Daoy (cell line): ENCODE measurements around the gene DEFB119. TPM values are rescaled to one million over a fixed set of nuclear protein-coding genes. Genes with fewer than 3 reads are reported as not detected.

ENCODE experiments used
- total RNA-seq: library from RNA; depleted of rRNA; stranded (reverse); fragments of >200 nt; shearing (Covaris generic); gene quantifications from 2 replicates; pipeline ENCODE4 v1.2.3, GENCODE V29; 2014; rRNA removed

Gene DEFB119
- total RNA-seq, 1 experiment from 2014 or later, result not detected

Other genes with a start within 250 kb of the DEFB119 start
- gene DEFB115, start 132.9 kb downstream of the DEFB119 start, total RNA-seq, result not detected in 2 replicates
- gene DEFB116, start 82.0 kb downstream of the DEFB119 start, total RNA-seq, result not detected in 2 replicates
- gene DEFB118, start 22.0 kb downstream of the DEFB119 start, total RNA-seq, result not detected in 2 replicates
- gene DEFB121, start 15.6 kb upstream of the DEFB119 start, total RNA-seq, result not detected in 2 replicates
- not detected in 2 replicates for gene DEFB123, start 50.0 kb upstream of the DEFB119 start, total RNA-seq
- gene DEFB124, start 84.5 kb upstream of the DEFB119 start, total RNA-seq, result not detected in 2 replicates
- not detected in 2 replicates for gene REM1, start 84.7 kb upstream of the DEFB119 start, total RNA-seq
- gene HM13, start 123.9 kb upstream of the DEFB119 start, total RNA-seq, result 25.7 and 34.8 TPM in 2 replicates
- gene ID1, start 214.7 kb upstream of the DEFB119 start, total RNA-seq, result 327 and 411 TPM in 2 replicates
- not detected in 2 replicates for gene COX4I2, start 247.3 kb upstream of the DEFB119 start, total RNA-seq